CD4-positive, alpha-beta T cell (primary cell): Measurements from ENCODE around the gene PLD4. TPM values are rescaled to one million over a fixed set of nuclear protein-coding genes. Genes with fewer than 3 reads are reported as not detected.

Experiments used
- ATAC-seq: fragments of 200-7000 bp; cut with Tn5 transposase; one replicate; pipeline ENCODE4 v1.10.0; 2022; ENCODE audit warnings: mild to moderate bottlenecking; ENCODE audit not compliant: poor library complexity
- CTCF ChIA-PET: fragments of 350-600 bp; sonication (Branson Sonifier 250); formaldehyde crosslinking; loops from one replicate; lab custom pipeline; 2021; ENCODE audit warnings: antibody characterized with exemption, inconsistent platforms; lab: Charles Lee
- POLR2A ChIA-PET: fragments of 350-600 bp; sonication (Branson Sonifier 250); formaldehyde crosslinking; loops from one replicate; lab custom pipeline; 2021; ENCODE audit warnings: antibody characterized with exemption, inconsistent platforms; lab: Charles Lee
- DNase-seq, 14 experiments: peaks; one replicate each; pipeline ENCODE4 v3.0.0-alpha.2; 2013 to 2020; ENCODE audit warnings: mixed read lengths in 2 of 14
- H3K27ac ChIP-seq, 2 donors: one replicate each; pipeline versions ENCODE4 v1.5.1 to v1.7.0; 2013; ENCODE audit warnings: low read length in 2 of 2, low read depth in 1 of 2, mild to moderate bottlenecking in 1 of 2
- H3K27me3 ChIP-seq, 2 experiments: 1 replicate in 1 of 2; 2 replicates in 1 of 2; pipeline versions ENCODE4 v1.6.1 to v1.7.0; 2013; ENCODE audit warnings: low read length in 2 of 2, control low read depth in 1 of 2, mild to moderate bottlenecking in 1 of 2, moderate library complexity in 1 of 2; ENCODE audit not compliant: insufficient read depth in 2 of 2, control insufficient read depth in 1 of 2
- H3K36me3 ChIP-seq: one replicate; pipeline ENCODE4 v1.6.1; 2013; ENCODE audit warnings: low read length, control low read depth; ENCODE audit not compliant: insufficient read depth
- H3K4me1 ChIP-seq: one replicate; pipeline ENCODE4 v1.6.1; 2013; ENCODE audit warnings: low read length, control low read depth; ENCODE audit not compliant: insufficient read depth
- H3K4me3 ChIP-seq: one replicate; pipeline ENCODE4 v1.5.1; 2013; ENCODE audit warnings: mild to moderate bottlenecking, low read length, moderate library complexity
- H3K9me3 ChIP-seq, 2 experiments: 1 replicate in 1 of 2; 2 replicates in 1 of 2; pipeline versions ENCODE4 v1.6.1 to v1.7.0; 2013; ENCODE audit warnings: low read length in 2 of 2, mild to moderate bottlenecking in 2 of 2, control low read depth in 1 of 2, moderate library complexity in 1 of 2; ENCODE audit not compliant: control insufficient read depth in 1 of 2, insufficient read depth in 1 of 2
- H3K27ac Mint-ChIP-seq: one replicate; pipeline ENCODE4 v1.8.0; 2020; ENCODE audit warnings: mixed read lengths
- H3K27me3 Mint-ChIP-seq: one replicate; pipeline ENCODE4 v1.8.0; 2021; ENCODE audit warnings: mixed read lengths
- H3K36me3 Mint-ChIP-seq: one replicate; pipeline ENCODE4 v1.8.0; 2021; ENCODE audit warnings: low read depth, mixed read lengths
- H3K4me1 Mint-ChIP-seq: one replicate; pipeline ENCODE4 v1.8.0; 2021; ENCODE audit warnings: low read depth, mixed read lengths
- H3K4me3 Mint-ChIP-seq: one replicate; pipeline ENCODE4 v1.8.0; 2020; ENCODE audit warnings: mild to moderate bottlenecking, mixed read lengths
- H3K9me3 Mint-ChIP-seq: one replicate; pipeline ENCODE4 v1.8.0; 2020; ENCODE audit warnings: mixed read lengths
- intact Hi-C, 2 experiments: fragments of 100-400 bp; cut with DNase I in 1 of 2; cut with micrococcal nuclease in 1 of 2; formaldehyde crosslinking; loops; one replicate each; pipeline versions ENCODE4 v1.15.1 to v1.9.0; 2023 to 2025; cut with DNase I, micrococcal nuclease
- total RNA-seq, 174 experiments: library from RNA in 2 of 174; stranded (reverse) in 2 of 174; gene quantifications; one replicate each; pipeline ENCODE4 v1.2.3 and lab custom pipeline; 2021 to 2026
- TF ChIP-seq, protein P1 (sequence below): fragments of 200-600 bp; IDR thresholded peaks from one replicate; pipeline ENCODE4 v1.8.0; 2022; ENCODE audit warnings: antibody characterized with exemption, mild to moderate bottlenecking

PLD4 gene
- total RNA-seq, 2 experiments from 2014 or later, result 1.6 to 2.1 TPM

DNA sequence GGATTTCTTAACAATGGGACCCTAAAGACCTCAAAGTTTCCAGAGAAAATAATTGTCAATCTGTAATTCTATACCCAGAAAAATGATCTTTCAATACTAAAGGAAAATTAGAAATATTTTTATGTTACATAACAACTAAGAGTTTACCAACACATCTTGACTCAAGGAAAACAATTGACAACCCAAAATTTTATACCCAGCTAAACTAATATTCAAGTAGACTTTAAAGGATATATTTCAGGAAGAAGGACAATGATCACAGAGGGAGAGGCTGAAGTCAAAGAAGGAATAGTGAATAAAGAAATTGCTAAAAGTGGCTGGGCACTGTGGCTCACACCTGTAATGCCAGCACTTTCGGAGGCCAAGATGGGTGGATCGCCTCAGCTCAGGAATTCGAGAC lies 12.6 kb upstream of the PLD4 start:
- no peak for DNase-seq
- no peaks in the 10 kb centered on the region for H3K4me1 Mint-ChIP-seq
- Histone ChIP-seq H3K27me3 (peaks cover 0 to 9% of the 10 kb centered on the region in 2 experiments), H3K9me3 (peaks cover 4 to 8% of the 10 kb centered on the region in 2 experiments), H3K27ac (no peak overlapping the region), H3K4me1 (no peaks in the 10 kb centered on the region), H3K36me3 (no peaks in the 10 kb centered on the region), H3K4me3 (no peak overlapping the region)
- H3K36me3 Mint-ChIP-seq, result no peaks in the 10 kb centered on the region
- ChIA-PET POLR2A (no interaction called here), CTCF (no interaction called here)
- intact Hi-C loops, result no loop called here
- ATAC-seq, result no peak
- H3K27me3 Mint-ChIP-seq, result peaks cover 31% of the 10 kb centered on the region
- no peaks in the 10 kb centered on the region for H3K9me3 Mint-ChIP-seq
- no peak overlapping the region for H3K27ac Mint-ChIP-seq
- H3K4me3 Mint-ChIP-seq, result no peak overlapping the region
- TF ChIP-seq, protein P1, sequence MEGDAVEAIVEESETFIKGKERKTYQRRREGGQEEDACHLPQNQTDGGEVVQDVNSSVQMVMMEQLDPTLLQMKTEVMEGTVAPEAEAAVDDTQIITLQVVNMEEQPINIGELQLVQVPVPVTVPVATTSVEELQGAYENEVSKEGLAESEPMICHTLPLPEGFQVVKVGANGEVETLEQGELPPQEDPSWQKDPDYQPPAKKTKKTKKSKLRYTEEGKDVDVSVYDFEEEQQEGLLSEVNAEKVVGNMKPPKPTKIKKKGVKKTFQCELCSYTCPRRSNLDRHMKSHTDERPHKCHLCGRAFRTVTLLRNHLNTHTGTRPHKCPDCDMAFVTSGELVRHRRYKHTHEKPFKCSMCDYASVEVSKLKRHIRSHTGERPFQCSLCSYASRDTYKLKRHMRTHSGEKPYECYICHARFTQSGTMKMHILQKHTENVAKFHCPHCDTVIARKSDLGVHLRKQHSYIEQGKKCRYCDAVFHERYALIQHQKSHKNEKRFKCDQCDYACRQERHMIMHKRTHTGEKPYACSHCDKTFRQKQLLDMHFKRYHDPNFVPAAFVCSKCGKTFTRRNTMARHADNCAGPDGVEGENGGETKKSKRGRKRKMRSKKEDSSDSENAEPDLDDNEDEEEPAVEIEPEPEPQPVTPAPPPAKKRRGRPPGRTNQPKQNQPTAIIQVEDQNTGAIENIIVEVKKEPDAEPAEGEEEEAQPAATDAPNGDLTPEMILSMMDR, result no peak

DNA sequence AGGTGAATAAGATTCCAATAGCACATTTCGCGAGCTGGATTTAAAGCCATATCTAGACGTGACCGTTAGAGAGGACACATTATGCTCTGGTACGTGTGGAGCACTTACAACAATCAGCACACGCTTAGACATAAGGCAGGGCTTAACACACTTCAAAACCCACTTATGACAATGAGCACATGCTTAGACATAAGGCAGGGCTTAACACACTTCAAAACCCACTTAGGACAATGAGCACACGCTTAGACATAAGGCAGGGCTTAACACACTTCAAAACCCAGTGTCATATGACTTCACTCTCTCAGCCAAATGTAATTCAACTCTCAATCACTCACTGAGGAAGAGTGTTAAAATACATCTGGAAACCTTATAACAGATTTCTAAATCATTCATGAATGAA lies 11.2 kb upstream of the PLD4 start:
- Mint-ChIP-seq H3K27me3 (peaks cover 19% of the 10 kb centered on the region), H3K27ac (no peak overlapping the region), H3K4me1 (no peaks in the 10 kb centered on the region), H3K9me3 (no peaks in the 10 kb centered on the region), H3K36me3 (no peaks in the 10 kb centered on the region), H3K4me3 (no peak overlapping the region)
- POLR2A ChIA-PET, result no interaction called here
- peaks cover 0 to 9% of the 10 kb centered on the region in 2 experiments for H3K27me3 ChIP-seq
- peaks cover 4 to 8% of the 10 kb centered on the region in 2 experiments for H3K9me3 ChIP-seq
- no peak overlapping the region for H3K27ac ChIP-seq
- CTCF ChIA-PET, result no interaction called here
- DNase-seq (no peak), ATAC-seq (no peak)
- intact Hi-C loops, result no loop called here
- TF ChIP-seq, protein P1, result no peak
- H3K4me3 ChIP-seq, result no peak overlapping the region
- no peaks in the 10 kb centered on the region for H3K36me3 ChIP-seq
- H3K4me1 ChIP-seq, result no peaks in the 10 kb centered on the region

GRCh38 chr14:104917116-104917515 lies 7.6 kb upstream of the PLD4 start:
- no peak overlapping the region for H3K27ac Mint-ChIP-seq
- H3K36me3 ChIP-seq, result no peaks in the 10 kb centered on the region
- no peaks in the 10 kb centered on the region for H3K36me3 Mint-ChIP-seq
- H3K27me3 ChIP-seq, result no peaks in the 10 kb centered on the region
- H3K4me1 ChIP-seq, result no peaks in the 10 kb centered on the region
- ATAC-seq, result no peak
- no peaks in the 10 kb centered on the region for H3K4me1 Mint-ChIP-seq
- DNase-seq, result no peak
- no peaks in the 10 kb centered on the region for H3K9me3 Mint-ChIP-seq
- POLR2A ChIA-PET, result no interaction called here
- TF ChIP-seq, protein P1, result no peak
- H3K27ac ChIP-seq, result no peak overlapping the region
- no peak overlapping the region for H3K4me3 ChIP-seq
- peaks cover 7% of the 10 kb centered on the region for H3K27me3 Mint-ChIP-seq
- peaks cover 0 to 3% of the 10 kb centered on the region in 2 experiments for H3K9me3 ChIP-seq
- intact Hi-C loops, result no loop called here
- no peak overlapping the region for H3K4me3 Mint-ChIP-seq
- CTCF ChIA-PET, result interaction anchor here (0.5 kb wide), 1 partner anchor 214 kb away, joined by 3 read pairs; no protein-coding TSS in a partner anchor
